Dendritic cell treated with granulocyte-macrophage colony-stimulating factor and Interleukin-4, amounts not matched to agents 40 ng/mL and 50 ng/mL, for 4 days (primary cell): ENCODE data around the gene ORAI2.

Source experiments
- H3K27ac Mint-ChIP-seq: one replicate; pipeline ENCODE4 v1.8.0; 2022; ENCODE audit warnings: mild to moderate bottlenecking, mixed read lengths
- H3K27me3 Mint-ChIP-seq: one replicate; pipeline ENCODE4 v1.8.0; 2022; ENCODE audit warnings: mild to moderate bottlenecking, mixed read lengths
- H3K36me3 Mint-ChIP-seq: one replicate; pipeline ENCODE4 v1.8.0; 2022; ENCODE audit warnings: low read depth, mixed read lengths
- H3K4me1 Mint-ChIP-seq: one replicate; pipeline ENCODE4 v1.8.0; 2022; ENCODE audit warnings: low read depth, mixed read lengths
- H3K4me3 Mint-ChIP-seq: one replicate; pipeline ENCODE4 v1.8.0; 2022; ENCODE audit warnings: mild to moderate bottlenecking, moderate library complexity, mixed read lengths
- H3K9me3 Mint-ChIP-seq: one replicate; pipeline ENCODE4 v1.8.0; 2022; ENCODE audit warnings: mixed read lengths
- intact Hi-C: fragments of 100-400 bp; cut with micrococcal nuclease; formaldehyde crosslinking; loops from one replicate; pipeline ENCODE4 v1.15.0; 2022

Gene ORAI2

GRCh38 chr7:102424787-102425218 lies 8.6 kb upstream of the ORAI2 start:
- Mint-ChIP-seq H3K27ac (peak overlapping the region; percentile 100), H3K9me3 (no peaks in the 10 kb centered on the region), H3K27me3 (no peaks in the 10 kb centered on the region), H3K4me1 (peaks cover 66% of the 10 kb centered on the region), H3K36me3 (peaks cover 50% of the 10 kb centered on the region), H3K4me3 (peak overlapping the region; percentile 69)
- intact Hi-C loops: no loop called here

- H3K9me3 Mint-ChIP-seq: no peaks in the 10 kb centered on the region
- H3K4me1 Mint-ChIP-seq: peaks cover 65% of the 10 kb centered on the region
- peak overlapping the region; percentile 100 for H3K27ac Mint-ChIP-seq
- intact Hi-C loops: no loop called here
- H3K27me3 Mint-ChIP-seq: no peaks in the 10 kb centered on the region
- H3K4me3 Mint-ChIP-seq: peak overlapping the region; percentile 69
- H3K36me3 Mint-ChIP-seq: peaks cover 43% of the 10 kb centered on the region
Measured at GRCh38 chr7:102425639-102426267, 7.6 kb upstream of the ORAI2 start.

- H3K27ac Mint-ChIP-seq: peak overlapping the region; percentile 100
- H3K4me3 Mint-ChIP-seq: peak overlapping the region; percentile 69
- no peaks in the 10 kb centered on the region for H3K27me3 Mint-ChIP-seq
- peaks cover 36% of the 10 kb centered on the region for H3K36me3 Mint-ChIP-seq
- peaks cover 66% of the 10 kb centered on the region for H3K4me1 Mint-ChIP-seq
- intact Hi-C loops: no loop called here
- H3K9me3 Mint-ChIP-seq: no peaks in the 10 kb centered on the region
Measured at GRCh38 chr7:102426268-102427018, 6.9 kb upstream of the ORAI2 start.

GRCh38 chr7:102427019-102427405 lies 6.4 kb upstream of the ORAI2 start:
- Mint-ChIP-seq H3K4me1 (peaks cover 72% of the 10 kb centered on the region), H3K27me3 (no peaks in the 10 kb centered on the region), H3K4me3 (peak overlapping the region; percentile 69), H3K36me3 (peaks cover 35% of the 10 kb centered on the region), H3K9me3 (no peaks in the 10 kb centered on the region), H3K27ac (peak overlapping the region; percentile 100)
- intact Hi-C loops: no loop called here

- intact Hi-C loops: no loop called here
- peaks cover 31% of the 10 kb centered on the region for H3K36me3 Mint-ChIP-seq
- no peak overlapping the region for H3K4me3 Mint-ChIP-seq
- no peaks in the 10 kb centered on the region for H3K27me3 Mint-ChIP-seq
- H3K9me3 Mint-ChIP-seq: no peaks in the 10 kb centered on the region
- H3K27ac Mint-ChIP-seq: peak overlapping the region; percentile 72
- peaks cover 70% of the 10 kb centered on the region for H3K4me1 Mint-ChIP-seq
Measured at GRCh38 chr7:102429141-102429899, 4.1 kb upstream of the ORAI2 start.

- Mint-ChIP-seq H3K9me3 (no peaks in the 10 kb centered on the region), H3K27me3 (no peaks in the 10 kb centered on the region), H3K4me3 (no peak overlapping the region), H3K27ac (peak overlapping the region; percentile 72), H3K4me1 (peaks cover 61% of the 10 kb centered on the region), H3K36me3 (peaks cover 26% of the 10 kb centered on the region)
- intact Hi-C loops: loop anchor here (2.0 kb wide), 1 partner anchor 33 kb away; the partner anchor contains the start of genes ALKBH4 and LRWD1
Measured at GRCh38 chr7:102431617-102432298, 1.6 kb upstream of the ORAI2 start.

- Mint-ChIP-seq H3K36me3 (peaks cover 23% of the 10 kb centered on the region), H3K27me3 (no peaks in the 10 kb centered on the region), H3K4me1 (peaks cover 52% of the 10 kb centered on the region), H3K9me3 (no peaks in the 10 kb centered on the region), H3K4me3 (peak overlapping the region; percentile 60), H3K27ac (no peak overlapping the region)
- intact Hi-C loops: no loop called here
Measured at GRCh38 chr7:102432442-102433218, 745 bp upstream of the ORAI2 start.

GRCh38 chr7:102434039-102434486 lies 688 bp downstream of the ORAI2 start:
- Mint-ChIP-seq H3K36me3 (peaks cover 32% of the 10 kb centered on the region), H3K9me3 (no peaks in the 10 kb centered on the region), H3K4me1 (peaks cover 48% of the 10 kb centered on the region), H3K27me3 (no peaks in the 10 kb centered on the region), H3K4me3 (peak overlapping the region; percentile 76), H3K27ac (peak overlapping the region; percentile 73)
- intact Hi-C loops: no loop called here

GRCh38 chr7:102436118-102436517 lies 2.7 kb downstream of the ORAI2 start:
- Mint-ChIP-seq H3K9me3 (no peaks in the 10 kb centered on the region), H3K27me3 (no peaks in the 10 kb centered on the region), H3K4me1 (peaks cover 28% of the 10 kb centered on the region), H3K36me3 (peaks cover 41% of the 10 kb centered on the region), H3K27ac (no peak overlapping the region), H3K4me3 (no peak overlapping the region)
- intact Hi-C loops: no loop called here

GRCh38 chr7:102439963-102440795 lies 6.8 kb downstream of the ORAI2 start:
- H3K4me1 Mint-ChIP-seq: peaks cover 9% of the 10 kb centered on the region
- H3K27ac Mint-ChIP-seq: no peak overlapping the region
- H3K4me3 Mint-ChIP-seq: no peak overlapping the region
- H3K9me3 Mint-ChIP-seq: no peaks in the 10 kb centered on the region
- H3K27me3 Mint-ChIP-seq: no peaks in the 10 kb centered on the region
- H3K36me3 Mint-ChIP-seq: peaks cover 74% of the 10 kb centered on the region
- intact Hi-C loops: no loop called here

GRCh38 chr7:102444961-102445673 lies 11.7 kb downstream of the ORAI2 start:
- Mint-ChIP-seq H3K36me3 (peaks cover 81% of the 10 kb centered on the region), H3K9me3 (no peaks in the 10 kb centered on the region), H3K27me3 (no peaks in the 10 kb centered on the region), H3K4me1 (no peaks in the 10 kb centered on the region), H3K4me3 (no peak overlapping the region), H3K27ac (peak overlapping the region; percentile 21)
- intact Hi-C loops: loop anchor here (5.0 kb wide), 1 partner anchor 33 kb away; no protein-coding TSS in a partner anchor

GRCh38 chr7:102445674-102446071 lies 12.3 kb downstream of the ORAI2 start:
- intact Hi-C loops: loop anchor here (5.0 kb wide), 1 partner anchor 33 kb away; no protein-coding TSS in a partner anchor
- Mint-ChIP-seq H3K9me3 (no peaks in the 10 kb centered on the region), H3K4me1 (no peaks in the 10 kb centered on the region), H3K36me3 (peaks cover 75% of the 10 kb centered on the region), H3K27ac (no peak overlapping the region), H3K4me3 (no peak overlapping the region), H3K27me3 (no peaks in the 10 kb centered on the region)
